GM12878 (cell line): ENCODE measurements around the gene HAGHL.

ENCODE experiments used
- EED ChIP-seq: sonication (generic); IDR thresholded peaks from 2 replicates; pipeline ENCODE4 v1.6.1; 2016; ENCODE audit warnings: antibody characterized with exemption, low read depth
- POLR2A ChIP-seq: IDR thresholded peaks from 2 replicates; pipeline ENCODE4 v1.6.1; 2011; ENCODE audit warnings: low read depth, mild to moderate bottlenecking, low read length
- POLR2AphosphoS2 ChIP-seq: IDR thresholded peaks from 2 replicates; pipeline ENCODE4 v1.6.1; 2011; ENCODE audit warnings: low read depth, mild to moderate bottlenecking, low read length, improper control_type of control experiment, moderate library complexity
- SMC3 ChIP-seq: IDR thresholded peaks from 2 replicates; pipeline ENCODE4 v1.6.1; 2011; ENCODE audit warnings: low read length, improper control_type of control experiment, borderline replicate concordance
- ZSCAN29 ChIP-seq: fragments of 450-650 bp; IDR thresholded peaks from 2 replicates; pipeline ENCODE4 v1.6.1; 2017; ENCODE audit warnings: mild to moderate bottlenecking, moderate library complexity
- TF ChIP-seq, protein P1 (sequence below), 3 experiments: IDR thresholded peaks in 2 of 3; conservative IDR thresholded peaks in 1 of 3; 2 replicates each; pipeline ENCODE4 v1.5.1; 2011; ENCODE audit warnings: low read depth in 3 of 3, low read length in 3 of 3, mild to moderate bottlenecking in 3 of 3, control low read depth in 2 of 3, moderate library complexity in 2 of 3, inconsistent platforms in 1 of 3, mixed read lengths in 1 of 3; ENCODE audit not compliant: control insufficient read depth in 2 of 3, insufficient read depth in 1 of 3; ENCODE audit errors: extremely low read depth in 1 of 3
- TF ChIP-seq, protein P2 (sequence below): IDR thresholded peaks from 2 replicates; pipeline ENCODE4 v1.6.1; 2012; ENCODE audit warnings: low read depth, low read length, improper control_type of control experiment

DNA sequence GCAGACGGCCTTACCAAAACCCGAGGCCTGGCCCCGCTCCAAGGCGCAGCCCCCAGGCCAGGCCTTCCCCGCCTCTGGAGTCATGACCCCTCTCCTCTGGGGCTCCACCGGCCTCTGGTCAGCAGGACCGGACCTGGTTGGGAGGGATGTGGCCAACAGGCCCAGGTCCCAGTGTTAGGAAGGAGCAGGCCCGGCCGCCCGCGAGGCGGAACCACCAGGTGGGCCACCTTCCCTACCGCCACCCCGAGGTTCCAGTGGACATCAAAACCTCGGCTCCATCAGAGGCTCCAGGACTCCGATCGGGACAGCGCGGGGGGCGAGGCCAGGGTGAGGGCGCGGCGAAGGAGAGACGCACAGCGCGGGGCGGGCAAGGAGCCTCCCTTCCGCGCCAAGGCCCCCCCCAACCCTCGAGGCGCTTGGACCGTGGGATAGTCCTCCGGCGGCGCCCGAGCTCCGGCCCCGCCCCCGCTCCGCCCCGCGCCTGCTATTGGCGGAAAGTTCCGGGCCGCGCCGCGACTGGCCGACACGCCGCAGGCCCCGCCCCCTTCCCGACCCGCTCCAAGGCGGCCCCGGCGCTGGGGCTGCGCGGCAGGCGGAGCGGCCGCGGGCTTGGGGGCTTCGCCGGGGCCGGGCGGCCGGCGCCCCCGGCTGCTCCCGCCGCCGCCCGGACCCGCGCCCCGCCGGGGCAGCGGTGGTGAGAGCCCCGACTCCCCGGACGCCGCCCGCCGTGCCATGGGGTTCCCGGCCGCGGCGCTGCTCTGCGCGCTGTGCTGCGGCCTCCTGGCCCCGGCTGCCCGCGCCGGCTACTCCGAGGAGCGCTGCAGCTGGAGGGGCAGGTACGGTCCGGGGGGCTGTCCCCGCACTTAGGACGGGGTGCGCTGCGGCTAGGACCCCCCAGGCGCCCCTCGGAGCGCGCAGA lies 12.1 kb upstream of the HAGHL start, which contains the start of gene METRN:
- TF ChIP-seq, protein P1, sequence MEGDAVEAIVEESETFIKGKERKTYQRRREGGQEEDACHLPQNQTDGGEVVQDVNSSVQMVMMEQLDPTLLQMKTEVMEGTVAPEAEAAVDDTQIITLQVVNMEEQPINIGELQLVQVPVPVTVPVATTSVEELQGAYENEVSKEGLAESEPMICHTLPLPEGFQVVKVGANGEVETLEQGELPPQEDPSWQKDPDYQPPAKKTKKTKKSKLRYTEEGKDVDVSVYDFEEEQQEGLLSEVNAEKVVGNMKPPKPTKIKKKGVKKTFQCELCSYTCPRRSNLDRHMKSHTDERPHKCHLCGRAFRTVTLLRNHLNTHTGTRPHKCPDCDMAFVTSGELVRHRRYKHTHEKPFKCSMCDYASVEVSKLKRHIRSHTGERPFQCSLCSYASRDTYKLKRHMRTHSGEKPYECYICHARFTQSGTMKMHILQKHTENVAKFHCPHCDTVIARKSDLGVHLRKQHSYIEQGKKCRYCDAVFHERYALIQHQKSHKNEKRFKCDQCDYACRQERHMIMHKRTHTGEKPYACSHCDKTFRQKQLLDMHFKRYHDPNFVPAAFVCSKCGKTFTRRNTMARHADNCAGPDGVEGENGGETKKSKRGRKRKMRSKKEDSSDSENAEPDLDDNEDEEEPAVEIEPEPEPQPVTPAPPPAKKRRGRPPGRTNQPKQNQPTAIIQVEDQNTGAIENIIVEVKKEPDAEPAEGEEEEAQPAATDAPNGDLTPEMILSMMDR (IDR thresholded peaks at IDR 0.05 in 2 of 3, conservative IDR thresholded peaks at IDR 0.05 in 1 of 3; ENCODE audit: control insufficient read depth in 2 of 3, extremely low read depth in 1 of 3, insufficient read depth in 1 of 3, low read depth in 3 of 3, low read length in 3 of 3), result no peak
- TF ChIP-seq POLR2A (peak; percentile 55; the same call in 1 of the 2 replicates), EED (no peak), POLR2AphosphoS2 (no peak), SMC3 (no peak), ZSCAN29 (no peak)
- TF ChIP-seq, protein P2, sequence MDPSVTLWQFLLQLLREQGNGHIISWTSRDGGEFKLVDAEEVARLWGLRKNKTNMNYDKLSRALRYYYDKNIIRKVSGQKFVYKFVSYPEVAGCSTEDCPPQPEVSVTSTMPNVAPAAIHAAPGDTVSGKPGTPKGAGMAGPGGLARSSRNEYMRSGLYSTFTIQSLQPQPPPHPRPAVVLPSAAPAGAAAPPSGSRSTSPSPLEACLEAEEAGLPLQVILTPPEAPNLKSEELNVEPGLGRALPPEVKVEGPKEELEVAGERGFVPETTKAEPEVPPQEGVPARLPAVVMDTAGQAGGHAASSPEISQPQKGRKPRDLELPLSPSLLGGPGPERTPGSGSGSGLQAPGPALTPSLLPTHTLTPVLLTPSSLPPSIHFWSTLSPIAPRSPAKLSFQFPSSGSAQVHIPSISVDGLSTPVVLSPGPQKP, result no peak
